ENCODE data around the gene BNC2. TPM values are rescaled to one million over a fixed set of nuclear protein-coding genes. Genes with fewer than 3 reads are reported as not detected.

Gene BNC2
- total RNA-seq, 1 experiment from 2014 or later = 5.7 TPM

DNA sequence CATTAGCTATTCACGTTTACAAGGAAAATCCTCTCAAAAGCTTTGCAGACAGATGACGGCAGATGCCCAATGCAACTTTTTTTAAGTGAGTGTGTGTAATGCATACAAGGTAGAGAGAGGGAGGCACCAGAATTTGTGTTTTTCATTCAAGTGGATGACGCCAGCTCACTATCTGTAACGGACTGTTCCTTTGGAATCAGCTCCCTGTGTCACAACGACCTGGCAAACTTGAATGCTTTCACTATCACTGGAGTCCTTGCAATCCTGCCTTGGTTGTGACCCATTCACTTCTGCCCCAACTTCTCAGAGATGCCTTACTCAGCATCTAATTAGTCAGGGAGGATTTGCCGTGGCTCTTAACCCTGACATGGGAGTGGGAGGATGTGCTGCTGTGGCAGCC lies 148.5 kb downstream of the BNC2 start:
- no peak for DNase-seq (ENCODE audit: low read depth, low spot score)

DNA sequence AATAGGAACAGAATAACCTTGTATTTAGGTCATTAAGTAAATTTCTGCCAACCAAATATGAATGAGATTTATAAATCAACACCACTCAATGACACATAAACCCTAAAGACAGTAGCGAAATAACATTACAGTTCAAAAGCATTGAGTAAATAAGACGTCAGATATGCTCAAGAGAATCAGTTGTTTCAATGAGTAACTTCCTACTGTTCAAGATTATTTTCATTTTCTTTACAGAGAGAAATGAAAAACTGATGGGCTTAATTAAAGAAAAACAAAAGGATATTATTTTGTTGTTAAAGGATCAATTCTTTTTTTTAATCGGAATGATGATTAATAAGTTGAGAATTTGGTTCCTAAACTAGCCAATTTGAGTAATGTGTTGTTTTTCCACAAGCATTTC lies 150.1 kb downstream of the BNC2 start:
- Histone ChIP-seq H3K4me1 (ENCODE audit: control insufficient read depth, insufficient read depth, low read length) (no peaks in the 10 kb centered on the region; the same call in 1 of the 2 replicates), H3K4me3 (ENCODE audit: low read depth in 2 of 2, low read length in 2 of 2) (no peak overlapping the region; a peak in 1 of 4 replicates), H3K9me3 (ENCODE audit: control insufficient read depth, insufficient read depth, low read depth, low read length) (no peaks in the 10 kb centered on the region), H3K27ac (ENCODE audit: low read length) (peak overlapping the region; percentile 88), H3K27me3 (ENCODE audit: control insufficient read depth, insufficient read depth, low read length) (no peaks in the 10 kb centered on the region), H3K36me3 (ENCODE audit: control insufficient read depth, insufficient read depth, low read length) (no peaks in the 10 kb centered on the region)
- ATAC-seq (no peak), DNase-seq (ENCODE audit: low read depth, low spot score) (no peak)
- ChIA-PET CTCF (no interaction called here), POLR2A (no interaction called here)
- no TSS peak for BruUV-seq (replicated peaks)
- TF ChIP-seq, protein P1, sequence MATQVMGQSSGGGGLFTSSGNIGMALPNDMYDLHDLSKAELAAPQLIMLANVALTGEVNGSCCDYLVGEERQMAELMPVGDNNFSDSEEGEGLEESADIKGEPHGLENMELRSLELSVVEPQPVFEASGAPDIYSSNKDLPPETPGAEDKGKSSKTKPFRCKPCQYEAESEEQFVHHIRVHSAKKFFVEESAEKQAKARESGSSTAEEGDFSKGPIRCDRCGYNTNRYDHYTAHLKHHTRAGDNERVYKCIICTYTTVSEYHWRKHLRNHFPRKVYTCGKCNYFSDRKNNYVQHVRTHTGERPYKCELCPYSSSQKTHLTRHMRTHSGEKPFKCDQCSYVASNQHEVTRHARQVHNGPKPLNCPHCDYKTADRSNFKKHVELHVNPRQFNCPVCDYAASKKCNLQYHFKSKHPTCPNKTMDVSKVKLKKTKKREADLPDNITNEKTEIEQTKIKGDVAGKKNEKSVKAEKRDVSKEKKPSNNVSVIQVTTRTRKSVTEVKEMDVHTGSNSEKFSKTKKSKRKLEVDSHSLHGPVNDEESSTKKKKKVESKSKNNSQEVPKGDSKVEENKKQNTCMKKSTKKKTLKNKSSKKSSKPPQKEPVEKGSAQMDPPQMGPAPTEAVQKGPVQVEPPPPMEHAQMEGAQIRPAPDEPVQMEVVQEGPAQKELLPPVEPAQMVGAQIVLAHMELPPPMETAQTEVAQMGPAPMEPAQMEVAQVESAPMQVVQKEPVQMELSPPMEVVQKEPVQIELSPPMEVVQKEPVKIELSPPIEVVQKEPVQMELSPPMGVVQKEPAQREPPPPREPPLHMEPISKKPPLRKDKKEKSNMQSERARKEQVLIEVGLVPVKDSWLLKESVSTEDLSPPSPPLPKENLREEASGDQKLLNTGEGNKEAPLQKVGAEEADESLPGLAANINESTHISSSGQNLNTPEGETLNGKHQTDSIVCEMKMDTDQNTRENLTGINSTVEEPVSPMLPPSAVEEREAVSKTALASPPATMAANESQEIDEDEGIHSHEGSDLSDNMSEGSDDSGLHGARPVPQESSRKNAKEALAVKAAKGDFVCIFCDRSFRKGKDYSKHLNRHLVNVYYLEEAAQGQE (IDR thresholded peaks at IDR 0.05; ENCODE audit: insufficient read depth in 1 of 2, low read depth in 2 of 2, low read length in 1 of 2) = no peak
- TF ChIP-seq TCF7L2 (IDR thresholded peaks at IDR 0.05; ENCODE audit: low read depth, low read length) = no peak
- no peak for TF ChIP-seq POLR2AphosphoS5 (IDR thresholded peaks at IDR 0.05; ENCODE audit: low read depth, low read length)
- TF ChIP-seq, protein P2, sequence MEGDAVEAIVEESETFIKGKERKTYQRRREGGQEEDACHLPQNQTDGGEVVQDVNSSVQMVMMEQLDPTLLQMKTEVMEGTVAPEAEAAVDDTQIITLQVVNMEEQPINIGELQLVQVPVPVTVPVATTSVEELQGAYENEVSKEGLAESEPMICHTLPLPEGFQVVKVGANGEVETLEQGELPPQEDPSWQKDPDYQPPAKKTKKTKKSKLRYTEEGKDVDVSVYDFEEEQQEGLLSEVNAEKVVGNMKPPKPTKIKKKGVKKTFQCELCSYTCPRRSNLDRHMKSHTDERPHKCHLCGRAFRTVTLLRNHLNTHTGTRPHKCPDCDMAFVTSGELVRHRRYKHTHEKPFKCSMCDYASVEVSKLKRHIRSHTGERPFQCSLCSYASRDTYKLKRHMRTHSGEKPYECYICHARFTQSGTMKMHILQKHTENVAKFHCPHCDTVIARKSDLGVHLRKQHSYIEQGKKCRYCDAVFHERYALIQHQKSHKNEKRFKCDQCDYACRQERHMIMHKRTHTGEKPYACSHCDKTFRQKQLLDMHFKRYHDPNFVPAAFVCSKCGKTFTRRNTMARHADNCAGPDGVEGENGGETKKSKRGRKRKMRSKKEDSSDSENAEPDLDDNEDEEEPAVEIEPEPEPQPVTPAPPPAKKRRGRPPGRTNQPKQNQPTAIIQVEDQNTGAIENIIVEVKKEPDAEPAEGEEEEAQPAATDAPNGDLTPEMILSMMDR (IDR thresholded peaks at IDR 0.05) = no peak
- no peak for TF ChIP-seq SIN3A (IDR thresholded peaks at IDR 0.05; ENCODE audit: borderline replicate concordance, insufficient read depth, low read depth, low read length)
- intact Hi-C loops (cut with micrococcal nuclease; ENCODE audit: unreplicated experiment) (no loop called here), in situ Hi-C loops (cut with HindIII; ENCODE audit: low pct_unique_long_range_greater_than_20kb, low sequenced_read_pairs) (no loop called here)

More for the DNA sequence above, 148.5 kb downstream of the BNC2 start:
- TF ChIP-seq POLR2AphosphoS5 (IDR thresholded peaks at IDR 0.05; ENCODE audit: low read depth, low read length) (no peak), SIN3A (IDR thresholded peaks at IDR 0.05; ENCODE audit: borderline replicate concordance, insufficient read depth, low read depth, low read length) (no peak), TCF7L2 (IDR thresholded peaks at IDR 0.05; ENCODE audit: low read depth, low read length) (no peak)
- TF ChIP-seq, protein P1 (IDR thresholded peaks at IDR 0.05; ENCODE audit: insufficient read depth in 1 of 2, low read depth in 2 of 2, low read length in 1 of 2) = no peak
- TF ChIP-seq, protein P2 (IDR thresholded peaks at IDR 0.05) = no peak
- in situ Hi-C loops (cut with HindIII; ENCODE audit: low pct_unique_long_range_greater_than_20kb, low sequenced_read_pairs) (no loop called here), intact Hi-C loops (cut with micrococcal nuclease; ENCODE audit: unreplicated experiment) (no loop called here)
- no peaks in the 10 kb centered on the region for H3K9me3 ChIP-seq (ENCODE audit: control insufficient read depth, insufficient read depth, low read depth, low read length)
- POLR2A ChIA-PET = no interaction called here
- CTCF ChIA-PET = no interaction called here
- peak overlapping the region; percentile 9 to 36; a peak in 3 of 4 replicates for H3K4me3 ChIP-seq (ENCODE audit: low read depth in 2 of 2, low read length in 2 of 2)
- H3K27ac ChIP-seq (ENCODE audit: low read length) = peak overlapping the region; percentile 88
- no TSS peak for BruUV-seq (replicated peaks)
- H3K36me3 ChIP-seq (ENCODE audit: control insufficient read depth, insufficient read depth, low read length) = no peaks in the 10 kb centered on the region
- H3K4me1 ChIP-seq (ENCODE audit: control insufficient read depth, insufficient read depth, low read length) = no peaks in the 10 kb centered on the region; the same call in 1 of the 2 replicates
- peak; percentile 73 for ATAC-seq
- H3K27me3 ChIP-seq (ENCODE audit: control insufficient read depth, insufficient read depth, low read length) = no peaks in the 10 kb centered on the region

All from Panc1 (cell line).